SK-N-SH (cell line): ENCODE results near the gene RAPGEF6. TPM values are rescaled to one million over a fixed set of nuclear protein-coding genes. Genes with fewer than 3 reads are reported as not detected.

Experiments used
- CTCF ChIA-PET: fragments of 300-600, 350-600 bp; formaldehyde crosslinking; extraction: SDS; loops from one replicate; lab custom pipeline; 2021; lab: Yijun Ruan, JAX
- POLR2A ChIA-PET: fragments of 350-600 bp; sonication (Branson Sonifier 250); formaldehyde crosslinking; extraction: SDS; loops from one replicate; lab custom pipeline; 2020; ENCODE audit warnings: antibody characterized with exemption, inconsistent platforms; lab: Yijun Ruan, JAX
- DNase-seq: peaks from one replicate; pipeline ENCODE4 v3.0.0; 2012
- H2AFZ ChIP-seq: fragments of 200-600 bp; sonication (generic); 2 replicates; pipeline ENCODE4 v1.8.1; 2016; ENCODE audit warnings: antibody characterized with exemption, mild to moderate bottlenecking, low read depth
- H3F3A ChIP-seq: fragments of 200-600 bp; sonication (generic); replicated peaks from 2 replicates; pipeline ENCODE3; 2016; ENCODE audit warnings: antibody characterized with exemption, mild to moderate bottlenecking; ENCODE audit not compliant: insufficient read depth
- H3K27ac ChIP-seq, 2 experiments: fragments of 200-500 bp in 1 of 2; fragments of 200-600 bp in 1 of 2; sonication (Bioruptor generic) in 1 of 2; sonication (generic), shearing (Covaris generic) in 1 of 2; 2 replicates each; pipeline versions ENCODE4 v1.5.1 to v1.6.1; 2014 to 2016; ENCODE audit warnings: low read depth in 2 of 2, inconsistent platforms in 1 of 2, low read length in 1 of 2, mild to moderate bottlenecking in 1 of 2, mixed read lengths in 1 of 2
- H3K27me3 ChIP-seq: fragments of 200-600 bp; sonication (generic), shearing (Covaris generic); 2 replicates; pipeline ENCODE4 v1.6.1; 2016; ENCODE audit warnings: mixed run types; ENCODE audit not compliant: insufficient read depth
- H3K36me3 ChIP-seq, 2 experiments: fragments of 200-500 bp in 1 of 2; fragments of 200-600 bp in 1 of 2; sonication (Bioruptor generic) in 1 of 2; sonication (generic) in 1 of 2; replicated peaks in 1 of 2; 2 replicates each; pipeline versions ENCODE3 to v1.5.1; 2014 to 2016; ENCODE audit warnings: low read length in 1 of 2, mild to moderate bottlenecking in 1 of 2; ENCODE audit not compliant: insufficient read depth in 2 of 2, control insufficient read depth in 1 of 2
- H3K4me1 ChIP-seq, 2 experiments: fragments of 200-500 bp in 1 of 2; fragments of 200-600 bp in 1 of 2; sonication (Bioruptor generic) in 1 of 2; sonication (generic), shearing (Covaris generic) in 1 of 2; 2 replicates each; pipeline versions ENCODE4 v1.5.1 to v1.6.1; 2014 to 2016; ENCODE audit warnings: low read depth in 1 of 2, low read length in 1 of 2, mixed run types in 1 of 2; ENCODE audit not compliant: insufficient read depth in 2 of 2, control insufficient read depth in 1 of 2
- H3K4me2 ChIP-seq: fragments of 200-600 bp; sonication (generic), shearing (Covaris generic); 2 replicates; pipeline ENCODE4 v1.6.1; 2017; ENCODE audit warnings: mixed run types
- H3K4me3 ChIP-seq, 2 experiments: fragments of 200-500 bp in 1 of 2; fragments of 200-600 bp in 1 of 2; sonication (Bioruptor generic) in 1 of 2; sonication (generic), shearing (Covaris generic) in 1 of 2; 2 replicates each; pipeline versions ENCODE4 v1.5.1 to v1.8.1; 2014 to 2016; ENCODE audit warnings: low read depth in 2 of 2, inconsistent platforms in 1 of 2, low read length in 1 of 2, mild to moderate bottlenecking in 1 of 2, mixed read lengths in 1 of 2, moderate library complexity in 1 of 2
- H3K79me2 ChIP-seq: fragments of 200-600 bp; sonication (generic); 2 replicates; pipeline ENCODE4 v1.8.1; 2017; ENCODE audit warnings: mild to moderate bottlenecking; ENCODE audit not compliant: insufficient read depth
- H3K9ac ChIP-seq: fragments of 200-600 bp; sonication (generic); 2 replicates; pipeline ENCODE4 v1.6.1; 2017; ENCODE audit warnings: mixed run types
- H3K9me2 ChIP-seq: fragments of 200-600 bp; sonication (generic); 2 replicates; pipeline ENCODE4 v1.6.1; 2017; ENCODE audit warnings: mixed run types
- H3K9me3 ChIP-seq: fragments of 200-600 bp; sonication (generic); 2 replicates; pipeline ENCODE4 v1.6.1; 2017; ENCODE audit warnings: mixed run types, mild to moderate bottlenecking, moderate library complexity
- H4K20me1 ChIP-seq: fragments of 200-600 bp; sonication (generic); 2 replicates; pipeline ENCODE4 v1.6.1; 2017; ENCODE audit warnings: mild to moderate bottlenecking, mixed run types; ENCODE audit not compliant: insufficient read depth
- EZH2phosphoT487 ChIP-seq: fragments of 200-600 bp; sonication (generic); IDR thresholded peaks from 2 replicates; pipeline ENCODE4 v1.6.1; 2017; ENCODE audit warnings: low read depth, mixed run types, mild to moderate bottlenecking, antibody characterized with exemption, moderate library complexity, borderline replicate concordance
- FOXJ3 ChIP-seq: sonication (generic); formaldehyde crosslinking; IDR thresholded peaks from 2 replicates; pipeline ENCODE4 v1.5.1; 2020; ENCODE audit warnings: mild to moderate bottlenecking, missing genetic modification reagents
- GABPA ChIP-seq: IDR thresholded peaks from 2 replicates; pipeline ENCODE4 v1.4.0; 2012; ENCODE audit warnings: low read depth, mild to moderate bottlenecking
- IRF3 ChIP-seq: fragments of 150-350 bp; IDR thresholded peaks from 2 replicates; pipeline ENCODE4 v1.6.1; 2016; ENCODE audit warnings: mild to moderate bottlenecking, low read depth, low read length
- JUND ChIP-seq: IDR thresholded peaks from 2 replicates; pipeline ENCODE4 v1.4.0; 2012
- MEF2A ChIP-seq: IDR thresholded peaks from 2 replicates; pipeline ENCODE4 v1.4.0; 2012; ENCODE audit warnings: low read depth, borderline replicate concordance
- NFIC ChIP-seq: IDR thresholded peaks from 2 replicates; pipeline ENCODE4 v1.4.0; 2012; ENCODE audit warnings: borderline replicate concordance
- NRF1 ChIP-seq: IDR thresholded peaks from 2 replicates; pipeline ENCODE4 v1.6.1; 2012; ENCODE audit warnings: low read depth, mild to moderate bottlenecking, low read length
- POLR2AphosphoS5 ChIP-seq: IDR thresholded peaks from 2 replicates; pipeline ENCODE4 v1.6.1; 2012; ENCODE audit warnings: low read depth, low read length
- RAD21 ChIP-seq: IDR thresholded peaks from 2 replicates; pipeline ENCODE4 v1.6.1; 2012; ENCODE audit warnings: mild to moderate bottlenecking, low read length
- RCOR1 ChIP-seq: fragments of 150-350 bp; IDR thresholded peaks from 2 replicates; pipeline ENCODE4 v1.6.1; 2017; ENCODE audit warnings: antibody characterized with exemption, low read length
- RFX5 ChIP-seq: IDR thresholded peaks from 2 replicates; pipeline ENCODE4 v1.6.1; 2012; ENCODE audit warnings: mild to moderate bottlenecking, improper control_type of control experiment, low read length
- SIN3A ChIP-seq: IDR thresholded peaks from 2 replicates; pipeline ENCODE4 v1.6.1; 2012; ENCODE audit warnings: low read depth, mild to moderate bottlenecking, low read length, moderate library complexity, borderline replicate concordance
- SMC3 ChIP-seq: IDR thresholded peaks from 2 replicates; pipeline ENCODE4 v1.6.1; 2012; ENCODE audit warnings: low read depth, low read length, improper control_type of control experiment
- TEAD4 ChIP-seq: IDR thresholded peaks from 2 replicates; pipeline ENCODE4 v1.4.0; 2012; ENCODE audit warnings: mild to moderate bottlenecking, borderline replicate concordance; ENCODE audit not compliant: insufficient read depth
- YY1 ChIP-seq: IDR thresholded peaks from 2 replicates; pipeline ENCODE4 v1.4.0; 2012; ENCODE audit warnings: low read depth, mild to moderate bottlenecking
- WGBS: methylation state at CpG from one replicate; pipeline ENCODE4 v1.1.6; 2017; ENCODE audit warnings: low lambda C conversion rate; 5-methylcytosine and 5-hydroxymethylcytosine counted together
- polyA plus RNA-seq, 3 experiments: library from polyadenylated mRNA; depleted of rRNA; stranded (reverse); fragments of >200 nt; gene quantifications; 2 replicates each; pipeline ENCODE4 v1.2.3, GENCODE V29; 2012
- TF ChIP-seq, protein P1 (sequence below): IDR thresholded peaks from 2 replicates; pipeline ENCODE4 v1.4.0; 2012; ENCODE audit warnings: low read depth
- TF ChIP-seq, protein P2 (sequence below): IDR thresholded peaks from 2 replicates; pipeline ENCODE4; 2012
- TF ChIP-seq, protein P3 (sequence below): fragments of 200-600 bp; sonication (generic); IDR thresholded peaks from 2 replicates; pipeline ENCODE4 v1.6.1; 2017; ENCODE audit warnings: antibody characterized with exemption, mild to moderate bottlenecking, moderate library complexity

RAPGEF6 gene
- polyA plus RNA-seq, 1 of the 3 experiments (the other 2 are of a cell fraction), result 2.9 TPM

- H4K20me1 ChIP-seq, result no peaks in the 10 kb centered on the region
- ChIA-PET POLR2A (no interaction called here), CTCF (interaction anchor here (1.4 to 1.5 kb wide), 2 partner anchors 22 to 24 kb away, joined by 3 to 4 read pairs; no protein-coding TSS in a partner anchor)
- no peak overlapping the region for H3K27ac ChIP-seq
- H3K27me3 ChIP-seq, result no peaks in the 10 kb centered on the region
- no peak for TF ChIP-seq FOXJ3
- TF ChIP-seq, protein P1, sequence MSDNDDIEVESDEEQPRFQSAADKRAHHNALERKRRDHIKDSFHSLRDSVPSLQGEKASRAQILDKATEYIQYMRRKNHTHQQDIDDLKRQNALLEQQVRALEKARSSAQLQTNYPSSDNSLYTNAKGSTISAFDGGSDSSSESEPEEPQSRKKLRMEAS, result no peak
- no peak for TF ChIP-seq JUND
- no peak for TF ChIP-seq TEAD4
- TF ChIP-seq SIN3A, result no peak
- TF ChIP-seq RCOR1, result no peak
- no peak for TF ChIP-seq MEF2A
- no peak for TF ChIP-seq IRF3
- no peak for TF ChIP-seq YY1
- no peak for TF ChIP-seq SMC3
- TF ChIP-seq, protein P2, sequence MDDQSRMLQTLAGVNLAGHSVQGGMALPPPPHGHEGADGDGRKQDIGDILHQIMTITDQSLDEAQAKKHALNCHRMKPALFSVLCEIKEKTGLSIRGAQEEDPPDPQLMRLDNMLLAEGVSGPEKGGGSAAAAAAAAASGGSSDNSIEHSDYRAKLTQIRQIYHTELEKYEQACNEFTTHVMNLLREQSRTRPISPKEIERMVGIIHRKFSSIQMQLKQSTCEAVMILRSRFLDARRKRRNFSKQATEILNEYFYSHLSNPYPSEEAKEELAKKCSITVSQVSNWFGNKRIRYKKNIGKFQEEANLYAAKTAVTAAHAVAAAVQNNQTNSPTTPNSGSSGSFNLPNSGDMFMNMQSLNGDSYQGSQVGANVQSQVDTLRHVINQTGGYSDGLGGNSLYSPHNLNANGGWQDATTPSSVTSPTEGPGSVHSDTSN, result no peak
- TF ChIP-seq GABPA, result no peak
- no peak for TF ChIP-seq EZH2phosphoT487
- no peak for TF ChIP-seq NRF1
- TF ChIP-seq RAD21, result no peak
- no peak for TF ChIP-seq RFX5
- TF ChIP-seq POLR2AphosphoS5, result no peak
- no peak for TF ChIP-seq NFIC
- TF ChIP-seq, protein P3, sequence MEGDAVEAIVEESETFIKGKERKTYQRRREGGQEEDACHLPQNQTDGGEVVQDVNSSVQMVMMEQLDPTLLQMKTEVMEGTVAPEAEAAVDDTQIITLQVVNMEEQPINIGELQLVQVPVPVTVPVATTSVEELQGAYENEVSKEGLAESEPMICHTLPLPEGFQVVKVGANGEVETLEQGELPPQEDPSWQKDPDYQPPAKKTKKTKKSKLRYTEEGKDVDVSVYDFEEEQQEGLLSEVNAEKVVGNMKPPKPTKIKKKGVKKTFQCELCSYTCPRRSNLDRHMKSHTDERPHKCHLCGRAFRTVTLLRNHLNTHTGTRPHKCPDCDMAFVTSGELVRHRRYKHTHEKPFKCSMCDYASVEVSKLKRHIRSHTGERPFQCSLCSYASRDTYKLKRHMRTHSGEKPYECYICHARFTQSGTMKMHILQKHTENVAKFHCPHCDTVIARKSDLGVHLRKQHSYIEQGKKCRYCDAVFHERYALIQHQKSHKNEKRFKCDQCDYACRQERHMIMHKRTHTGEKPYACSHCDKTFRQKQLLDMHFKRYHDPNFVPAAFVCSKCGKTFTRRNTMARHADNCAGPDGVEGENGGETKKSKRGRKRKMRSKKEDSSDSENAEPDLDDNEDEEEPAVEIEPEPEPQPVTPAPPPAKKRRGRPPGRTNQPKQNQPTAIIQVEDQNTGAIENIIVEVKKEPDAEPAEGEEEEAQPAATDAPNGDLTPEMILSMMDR, result no peak
- H3K9me3 ChIP-seq, result no peaks in the 10 kb centered on the region
- H3K4me3 ChIP-seq, result no peak overlapping the region
- no peak for DNase-seq
- H3K4me2 ChIP-seq, result no peak overlapping the region
- 93% methylated on average over 5 of the region's 5 CpGs for WGBS
- no peak overlapping the region for H3K9ac ChIP-seq
- peaks cover 0 to 12% of the 10 kb centered on the region in 2 experiments; a peak in 1 of 4 replicates for H3K4me1 ChIP-seq
- H3K36me3 ChIP-seq, result peaks cover 16 to 18% of the 10 kb centered on the region in 2 experiments
- no peak overlapping the region for H2AFZ ChIP-seq
- no peaks in the 10 kb centered on the region for H3K9me2 ChIP-seq
- H3F3A ChIP-seq, result peaks cover 18% of the 10 kb centered on the region
- no peaks in the 10 kb centered on the region for H3K79me2 ChIP-seq
Measured at GRCh38 chr5:131511934-131512333, 123.1 kb downstream of the RAPGEF6 start.
